ENCODE results near the gene CPNE8.

CPNE8 gene

GRCh38 chr12:38720661-38721060, 184.7 kb downstream of the CPNE8 start:
- Histone ChIP-seq H3K27me3 (ENCODE audit: low read depth) (no peaks in the 10 kb centered on the region), H3K9me3 (peaks cover 5% of the 10 kb centered on the region), H3K36me3 (replicated peaks) (peaks cover 9% of the 10 kb centered on the region), H3K4me1 (no peaks in the 10 kb centered on the region), H3K4me3 (no peak overlapping the region)
- DNase-seq (ENCODE audit: low spot score in 2 of 2): no peak
- in situ Hi-C loops (cut with MboI; ENCODE audit: low sequenced_read_pairs): no loop called here

DNA sequence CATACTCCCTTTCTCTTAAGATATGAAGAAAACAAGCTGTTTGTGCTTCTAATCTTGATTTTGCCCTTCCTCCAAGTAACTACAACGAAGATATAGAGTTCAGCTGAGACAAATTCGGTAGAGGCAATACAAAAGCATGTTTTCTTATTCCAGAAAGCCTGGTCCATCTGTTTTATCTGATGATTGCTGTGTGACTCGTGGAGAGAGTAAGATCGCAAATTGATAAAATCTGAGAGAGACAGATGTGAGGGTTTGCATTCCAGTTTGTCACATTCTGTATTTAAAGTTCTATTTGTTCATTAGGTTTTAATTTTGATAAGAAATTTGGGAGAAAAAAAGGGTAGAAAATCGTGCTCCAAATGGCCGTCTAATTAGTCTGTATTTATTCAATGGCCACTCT, 192.1 kb downstream of the CPNE8 start:
- in situ Hi-C loops (cut with MboI; ENCODE audit: low sequenced_read_pairs): no loop called here
- no peak for DNase-seq (ENCODE audit: low spot score in 2 of 2)
- peaks cover 3% of the 10 kb centered on the region; the same call in 1 of the 2 replicates for H3K36me3 ChIP-seq (replicated peaks)

DNA sequence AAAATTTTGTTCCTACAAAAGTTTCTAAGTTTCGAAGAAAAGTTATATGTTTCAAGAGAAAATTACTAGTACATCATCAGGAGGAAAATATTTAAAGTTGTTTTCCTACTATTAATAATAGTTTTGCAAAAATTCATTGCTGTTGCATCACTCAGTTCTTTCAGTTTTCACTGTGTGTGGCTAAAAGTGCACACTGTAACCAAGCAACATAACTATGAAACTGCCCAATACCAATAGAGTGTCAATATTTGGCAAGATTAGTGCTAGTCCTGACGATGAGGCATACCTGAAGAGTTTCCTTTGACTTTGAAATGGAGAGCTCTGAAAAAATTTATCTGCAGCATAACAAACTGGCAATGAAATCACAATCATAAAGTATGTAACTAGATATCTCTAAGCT, 194.3 kb downstream of the CPNE8 start:
- no peaks in the 10 kb centered on the region; the same call in 1 of the 2 replicates for H3K4me1 ChIP-seq
- peaks cover under 1% of the 10 kb centered on the region; the same call in 1 of the 2 replicates for H3K36me3 ChIP-seq (replicated peaks)
- H3K9me3 ChIP-seq: no peaks in the 10 kb centered on the region
- H3K4me3 ChIP-seq: no peak overlapping the region
- in situ Hi-C loops (cut with MboI; ENCODE audit: low sequenced_read_pairs): no loop called here
- H3K27me3 ChIP-seq (ENCODE audit: low read depth): no peaks in the 10 kb centered on the region
- no peak for DNase-seq (ENCODE audit: low spot score in 2 of 2)

More for the DNA sequence above, 192.1 kb downstream of the CPNE8 start:
- no peak overlapping the region for H3K4me3 ChIP-seq
- no peaks in the 10 kb centered on the region for H3K27me3 ChIP-seq (ENCODE audit: low read depth)
- H3K4me1 ChIP-seq: no peaks in the 10 kb centered on the region; the same call in 1 of the 2 replicates
- peaks cover 5% of the 10 kb centered on the region for H3K9me3 ChIP-seq

DNA sequence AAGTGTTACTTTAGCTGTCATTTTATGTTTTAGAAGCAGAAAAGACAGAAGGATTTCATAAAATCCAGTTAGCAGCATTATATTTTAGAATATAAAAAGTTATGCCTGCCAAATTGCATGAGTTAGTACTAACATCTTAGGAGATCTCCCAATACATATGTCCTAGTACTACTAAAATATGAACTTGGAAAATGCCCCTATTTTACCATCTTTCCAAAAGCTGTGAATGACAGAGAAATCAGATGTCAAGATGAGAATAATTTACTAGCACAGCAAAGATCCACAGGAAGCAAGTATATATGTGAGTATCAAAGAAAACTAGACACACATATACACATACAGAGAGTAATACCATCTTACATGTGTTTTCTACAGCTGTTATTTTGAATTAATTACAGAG, 196.9 kb downstream of the CPNE8 start:
- Histone ChIP-seq H3K36me3 (replicated peaks) (no peaks in the 10 kb centered on the region), H3K27me3 (ENCODE audit: low read depth) (no peaks in the 10 kb centered on the region), H3K9me3 (no peaks in the 10 kb centered on the region), H3K4me3 (no peak overlapping the region), H3K4me1 (no peaks in the 10 kb centered on the region; the same call in 1 of the 2 replicates)
- DNase-seq (ENCODE audit: low spot score in 2 of 2): no peak
- in situ Hi-C loops (cut with MboI; ENCODE audit: low sequenced_read_pairs): no loop called here

GRCh38 chr12:38707648-38708047, 197.7 kb downstream of the CPNE8 start:
- no peaks in the 10 kb centered on the region for H3K9me3 ChIP-seq
- H3K36me3 ChIP-seq (replicated peaks): no peaks in the 10 kb centered on the region
- no peaks in the 10 kb centered on the region; the same call in 1 of the 2 replicates for H3K4me1 ChIP-seq
- DNase-seq (ENCODE audit: low spot score in 2 of 2): no peak
- no peak overlapping the region for H3K4me3 ChIP-seq
- no peaks in the 10 kb centered on the region for H3K27me3 ChIP-seq (ENCODE audit: low read depth)
- in situ Hi-C loops (cut with MboI; ENCODE audit: low sequenced_read_pairs): no loop called here

- Histone ChIP-seq H3K27me3 (ENCODE audit: low read depth) (no peaks in the 10 kb centered on the region), H3K36me3 (replicated peaks) (no peaks in the 10 kb centered on the region), H3K9me3 (no peaks in the 10 kb centered on the region), H3K4me3 (no peak overlapping the region), H3K4me1 (peaks cover 11% of the 10 kb centered on the region)
- in situ Hi-C loops (cut with MboI; ENCODE audit: low sequenced_read_pairs): no loop called here
- DNase-seq (ENCODE audit: low spot score in 2 of 2): no peak
Measured at GRCh38 chr12:38697289-38697688, 208.1 kb downstream of the CPNE8 start.

DNA sequence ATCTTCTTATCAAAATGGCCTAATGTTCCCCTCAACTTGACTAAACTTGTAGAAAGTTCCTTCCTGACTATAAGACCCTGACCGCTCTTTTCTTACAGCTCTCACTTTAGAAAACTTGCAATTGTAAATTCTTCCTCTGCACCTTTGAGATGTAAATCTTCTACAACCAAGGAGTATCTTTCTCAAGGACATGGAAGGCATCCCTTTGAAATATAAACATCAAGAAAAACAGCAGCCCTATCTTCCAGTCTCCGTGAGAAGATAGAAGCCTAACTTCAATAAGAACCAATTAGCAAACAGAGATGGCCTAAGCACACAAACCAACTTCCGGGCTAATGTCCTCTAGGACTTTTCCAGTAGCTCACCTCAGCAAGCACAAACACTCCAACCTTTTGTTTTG, 210.3 kb downstream of the CPNE8 start:
- H3K4me1 ChIP-seq: peaks cover 11% of the 10 kb centered on the region
- H3K27me3 ChIP-seq (ENCODE audit: low read depth): no peaks in the 10 kb centered on the region
- no peak overlapping the region for H3K4me3 ChIP-seq
- H3K9me3 ChIP-seq: no peaks in the 10 kb centered on the region
- DNase-seq (ENCODE audit: low spot score in 2 of 2): no peak
- in situ Hi-C loops (cut with MboI; ENCODE audit: low sequenced_read_pairs): no loop called here
- no peaks in the 10 kb centered on the region for H3K36me3 ChIP-seq (replicated peaks)

DNA sequence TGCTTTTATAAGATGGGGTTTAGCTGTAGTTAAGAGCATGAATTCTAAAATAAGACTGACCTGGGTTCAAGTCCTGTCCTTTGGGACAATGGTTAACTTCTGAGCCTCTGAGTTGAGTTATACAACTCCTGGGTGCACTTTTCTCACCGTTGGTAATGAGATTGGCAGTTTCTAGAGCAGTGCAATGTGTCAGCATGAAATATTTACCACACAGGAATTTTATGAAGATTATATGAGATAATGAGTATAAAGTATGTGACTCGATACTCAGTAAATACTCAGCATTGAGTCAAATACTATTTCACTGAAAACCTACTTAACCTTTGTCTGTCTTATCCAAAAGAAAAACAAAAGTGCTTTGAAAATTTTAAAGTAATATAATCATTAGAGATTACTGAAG, 214.2 kb downstream of the CPNE8 start:
- no peak overlapping the region for H3K4me3 ChIP-seq
- peaks cover 11% of the 10 kb centered on the region for H3K4me1 ChIP-seq
- no peaks in the 10 kb centered on the region; the same call in 1 of the 2 replicates for H3K36me3 ChIP-seq (replicated peaks)
- H3K9me3 ChIP-seq: no peaks in the 10 kb centered on the region
- in situ Hi-C loops (cut with MboI; ENCODE audit: low sequenced_read_pairs): no loop called here
- no peak for DNase-seq (ENCODE audit: low spot score in 2 of 2)
- H3K27me3 ChIP-seq (ENCODE audit: low read depth): no peaks in the 10 kb centered on the region

DNA sequence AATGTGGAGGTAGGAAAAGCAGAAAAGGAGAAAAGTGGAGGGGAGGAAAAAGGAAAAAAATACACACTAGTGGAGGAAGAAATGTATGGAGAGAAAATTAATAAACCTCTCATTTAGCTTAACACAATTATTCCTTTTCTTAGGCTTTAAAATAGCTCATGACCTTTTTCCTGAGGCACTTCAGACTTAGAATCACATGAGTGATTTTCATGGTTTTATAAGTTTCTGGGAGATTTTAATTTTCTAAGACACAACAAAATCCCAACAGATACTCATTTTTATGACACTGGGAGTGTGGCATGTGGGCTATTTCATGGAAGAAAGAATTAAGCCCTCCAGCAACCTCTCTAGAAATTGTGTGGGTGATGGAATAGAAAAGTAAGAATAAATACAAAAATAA, 214.7 kb downstream of the CPNE8 start:
- H3K27me3 ChIP-seq (ENCODE audit: low read depth): no peaks in the 10 kb centered on the region
- H3K9me3 ChIP-seq: no peaks in the 10 kb centered on the region
- H3K4me3 ChIP-seq: no peak overlapping the region
- H3K36me3 ChIP-seq (replicated peaks): no peaks in the 10 kb centered on the region; the same call in 1 of the 2 replicates
- DNase-seq (ENCODE audit: low spot score in 2 of 2): no peak
- in situ Hi-C loops (cut with MboI; ENCODE audit: low sequenced_read_pairs): no loop called here
- peaks cover 11% of the 10 kb centered on the region for H3K4me1 ChIP-seq

DNA sequence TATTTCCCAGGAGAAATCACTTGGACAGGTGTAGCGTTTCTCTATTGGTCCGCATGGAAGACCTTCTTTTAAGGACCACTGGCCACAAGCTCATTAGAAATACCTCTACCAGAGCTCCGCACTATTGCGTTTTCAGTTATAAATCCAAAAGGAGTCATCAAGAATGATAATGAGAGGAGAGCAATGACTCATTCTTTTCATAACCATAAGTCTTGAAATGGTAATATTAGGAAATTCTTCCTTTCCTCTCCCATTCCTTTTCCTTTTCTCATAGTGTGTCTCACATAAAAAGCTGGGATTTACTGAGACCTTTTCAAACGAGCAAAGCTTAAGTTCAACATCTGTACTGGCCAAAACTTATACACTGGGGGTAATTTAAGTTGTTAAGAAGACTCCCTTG, 215.7 kb downstream of the CPNE8 start:
- Histone ChIP-seq H3K4me3 (no peak overlapping the region), H3K36me3 (replicated peaks) (no peaks in the 10 kb centered on the region; the same call in 1 of the 2 replicates), H3K4me1 (peaks cover 4% of the 10 kb centered on the region), H3K9me3 (no peaks in the 10 kb centered on the region), H3K27me3 (ENCODE audit: low read depth) (no peaks in the 10 kb centered on the region)
- DNase-seq (ENCODE audit: low spot score in 2 of 2): no peak
- in situ Hi-C loops (cut with MboI; ENCODE audit: low sequenced_read_pairs): no loop called here

- Histone ChIP-seq H3K4me1 (no peaks in the 10 kb centered on the region), H3K9me3 (no peaks in the 10 kb centered on the region), H3K27me3 (ENCODE audit: low read depth) (no peaks in the 10 kb centered on the region), H3K36me3 (replicated peaks) (no peaks in the 10 kb centered on the region; the same call in 1 of the 2 replicates), H3K4me3 (no peak overlapping the region)
- no peak for DNase-seq (ENCODE audit: low spot score in 2 of 2)
- in situ Hi-C loops (cut with MboI; ENCODE audit: low sequenced_read_pairs): no loop called here
Measured at GRCh38 chr12:38689195-38689594, 216.2 kb downstream of the CPNE8 start.

- no peaks in the 10 kb centered on the region for H3K27me3 ChIP-seq (ENCODE audit: low read depth)
- no peaks in the 10 kb centered on the region for H3K9me3 ChIP-seq
- in situ Hi-C loops (cut with MboI; ENCODE audit: low sequenced_read_pairs): no loop called here
- no peaks in the 10 kb centered on the region for H3K4me1 ChIP-seq
- no peak overlapping the region for H3K4me3 ChIP-seq
- H3K36me3 ChIP-seq (replicated peaks): no peaks in the 10 kb centered on the region; the same call in 1 of the 2 replicates
- DNase-seq (ENCODE audit: low spot score in 2 of 2): no peak
Measured at GRCh38 chr12:38682521-38682920, 222.9 kb downstream of the CPNE8 start.

- H3K4me1 ChIP-seq: no peaks in the 10 kb centered on the region
- DNase-seq (ENCODE audit: low spot score in 2 of 2): no peak
- H3K9me3 ChIP-seq: no peaks in the 10 kb centered on the region
- in situ Hi-C loops (cut with MboI; ENCODE audit: low sequenced_read_pairs): no loop called here
- no peak overlapping the region for H3K4me3 ChIP-seq
- no peaks in the 10 kb centered on the region for H3K36me3 ChIP-seq (replicated peaks)
- no peaks in the 10 kb centered on the region for H3K27me3 ChIP-seq (ENCODE audit: low read depth)
Measured at GRCh38 chr12:38669530-38669929, 235.9 kb downstream of the CPNE8 start.

DNA sequence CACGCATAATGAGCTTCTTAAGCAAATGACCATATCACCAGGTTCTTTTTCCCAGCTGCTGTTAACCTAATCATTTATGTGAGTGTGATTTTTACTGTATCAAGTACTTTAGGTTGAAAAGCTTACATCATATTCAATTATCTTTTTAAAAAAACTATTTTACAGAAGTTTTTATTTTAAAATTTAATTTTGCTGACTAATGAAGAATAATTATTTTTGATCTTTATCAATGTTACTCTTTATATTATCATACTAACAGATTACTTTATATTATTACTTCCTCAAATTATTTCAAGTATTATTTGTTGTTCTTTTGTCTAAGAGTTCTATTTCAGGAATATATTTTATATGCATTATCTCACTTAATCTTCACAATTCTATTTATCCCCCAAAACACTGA, 236.3 kb downstream of the CPNE8 start:
- Histone ChIP-seq H3K4me3 (no peak overlapping the region), H3K4me1 (no peaks in the 10 kb centered on the region), H3K27me3 (ENCODE audit: low read depth) (no peaks in the 10 kb centered on the region), H3K9me3 (no peaks in the 10 kb centered on the region), H3K36me3 (replicated peaks) (no peaks in the 10 kb centered on the region)
- DNase-seq (ENCODE audit: low spot score in 2 of 2): no peak
- in situ Hi-C loops (cut with MboI; ENCODE audit: low sequenced_read_pairs): no loop called here

- Histone ChIP-seq H3K9me3 (no peaks in the 10 kb centered on the region), H3K4me1 (no peaks in the 10 kb centered on the region), H3K27me3 (ENCODE audit: low read depth) (no peaks in the 10 kb centered on the region), H3K4me3 (no peak overlapping the region), H3K36me3 (replicated peaks) (no peaks in the 10 kb centered on the region)
- DNase-seq (ENCODE audit: low spot score in 2 of 2): no peak
- in situ Hi-C loops (cut with MboI; ENCODE audit: low sequenced_read_pairs): no loop called here
Measured at GRCh38 chr12:38666425-38666824, 239.0 kb downstream of the CPNE8 start.

Data from HAP-1 (cell line).